Measurements from ENCODE around the gene SCGN.

DNA sequence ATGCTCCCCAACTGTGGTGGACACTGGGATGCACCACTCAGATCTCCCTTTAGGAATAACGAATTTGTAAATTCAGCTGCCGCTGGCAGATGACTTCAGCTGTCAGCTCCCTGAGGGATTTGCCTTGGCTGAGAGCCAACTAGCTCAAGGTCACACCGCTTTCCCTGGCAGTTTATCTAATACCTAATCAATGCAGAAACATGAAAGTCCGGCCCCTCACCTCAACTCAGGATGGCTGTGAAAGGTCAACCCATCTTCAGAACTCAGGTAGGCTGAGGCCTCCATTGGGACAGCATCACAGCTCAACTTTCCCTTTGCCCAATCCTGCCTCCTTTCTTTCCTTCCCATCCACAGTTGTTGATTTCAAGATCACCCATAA lies 22.8 kb upstream of the SCGN start:
- TF ChIP-seq, protein P1, sequence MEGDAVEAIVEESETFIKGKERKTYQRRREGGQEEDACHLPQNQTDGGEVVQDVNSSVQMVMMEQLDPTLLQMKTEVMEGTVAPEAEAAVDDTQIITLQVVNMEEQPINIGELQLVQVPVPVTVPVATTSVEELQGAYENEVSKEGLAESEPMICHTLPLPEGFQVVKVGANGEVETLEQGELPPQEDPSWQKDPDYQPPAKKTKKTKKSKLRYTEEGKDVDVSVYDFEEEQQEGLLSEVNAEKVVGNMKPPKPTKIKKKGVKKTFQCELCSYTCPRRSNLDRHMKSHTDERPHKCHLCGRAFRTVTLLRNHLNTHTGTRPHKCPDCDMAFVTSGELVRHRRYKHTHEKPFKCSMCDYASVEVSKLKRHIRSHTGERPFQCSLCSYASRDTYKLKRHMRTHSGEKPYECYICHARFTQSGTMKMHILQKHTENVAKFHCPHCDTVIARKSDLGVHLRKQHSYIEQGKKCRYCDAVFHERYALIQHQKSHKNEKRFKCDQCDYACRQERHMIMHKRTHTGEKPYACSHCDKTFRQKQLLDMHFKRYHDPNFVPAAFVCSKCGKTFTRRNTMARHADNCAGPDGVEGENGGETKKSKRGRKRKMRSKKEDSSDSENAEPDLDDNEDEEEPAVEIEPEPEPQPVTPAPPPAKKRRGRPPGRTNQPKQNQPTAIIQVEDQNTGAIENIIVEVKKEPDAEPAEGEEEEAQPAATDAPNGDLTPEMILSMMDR (IDR thresholded peaks at IDR 0.05), result no peak
- TF ChIP-seq POLR2A (IDR thresholded peaks at IDR 0.05), result no peak

All from esophagus squamous epithelium (tissue), 4 donors.